Fibroblast of lung (primary cell): ENCODE measurements around the gene ITGB8. TPM values are rescaled to one million over a fixed set of nuclear protein-coding genes. Genes with fewer than 3 reads are reported as not detected.

Source experiments
- DNase-seq, 2 donors: peaks; one replicate each; pipeline versions ENCODE4 v3.0.0 to v3.0.0-alpha.2; 2010; ENCODE audit warnings: low read depth in 2 of 2
- H2AFZ ChIP-seq: 2 replicates; pipeline ENCODE4 v1.5.1; 2012; ENCODE audit warnings: low read length, control low read depth, inconsistent platforms
- H3K27ac ChIP-seq: 2 replicates; pipeline ENCODE4 v1.5.1; 2011; ENCODE audit warnings: low read length, control low read depth; ENCODE audit not compliant: insufficient read depth
- H3K27me3 ChIP-seq: 2 replicates; pipeline ENCODE4 v1.5.1; 2011; ENCODE audit warnings: mild to moderate bottlenecking, low read length; ENCODE audit not compliant: control insufficient read depth, insufficient read depth
- H3K36me3 ChIP-seq: 2 replicates; pipeline ENCODE4 v1.5.1; 2011; ENCODE audit warnings: low read length; ENCODE audit not compliant: control insufficient read depth, insufficient read depth
- H3K4me1 ChIP-seq: 2 replicates; pipeline ENCODE4 v1.5.1; 2011; ENCODE audit warnings: low read length; ENCODE audit not compliant: control insufficient read depth, insufficient read depth; ENCODE audit errors: extremely low read depth
- H3K4me2 ChIP-seq: 2 replicates; pipeline ENCODE4 v1.5.1; 2011; ENCODE audit warnings: low read length, control low read depth; ENCODE audit not compliant: insufficient read depth; ENCODE audit errors: extremely low read depth
- H3K4me3 ChIP-seq, 4 experiments: fragments of 200-600 bp in 1 of 4; sonication (generic) in 1 of 4; replicated peaks in 1 of 4; 2 replicates each; pipeline ENCODE4 v1.5.1; 2011 to 2016; ENCODE audit warnings: low read length in 4 of 4, low read depth in 3 of 4, mild to moderate bottlenecking in 3 of 4, control low read depth in 2 of 4, inconsistent platforms in 1 of 4, mixed read lengths in 1 of 4; ENCODE audit not compliant: insufficient read depth in 1 of 4; ENCODE audit errors: control extremely low read depth in 1 of 4
- H3K79me2 ChIP-seq: 2 replicates; pipeline ENCODE4 v1.5.1; 2012; ENCODE audit warnings: mild to moderate bottlenecking, low read length, inconsistent platforms; ENCODE audit not compliant: control insufficient read depth, insufficient read depth
- H3K9ac ChIP-seq: 2 replicates; pipeline ENCODE4 v1.5.1; 2011; ENCODE audit warnings: mild to moderate bottlenecking, low read length, control low read depth; ENCODE audit not compliant: insufficient read depth
- H3K9me3 ChIP-seq: 2 replicates; pipeline ENCODE4 v1.5.1; 2012; ENCODE audit warnings: low read depth, low read length; ENCODE audit not compliant: control insufficient read depth, insufficient read depth
- H4K20me1 ChIP-seq: 2 replicates; pipeline ENCODE4 v1.5.1; 2011; ENCODE audit warnings: low read length; ENCODE audit not compliant: control insufficient read depth, insufficient read depth; ENCODE audit errors: extremely low read depth
- CTCF ChIP-seq, 2 donors: IDR thresholded peaks in 1 of 2; conservative IDR thresholded peaks in 1 of 2; 1 replicate in 1 of 2; 2 replicates in 1 of 2; pipeline ENCODE4 v1.5.1; 2011 to 2012; ENCODE audit warnings: low read length in 2 of 2, control low read depth in 1 of 2, inconsistent platforms in 1 of 2, low read depth in 1 of 2, mild to moderate bottlenecking in 1 of 2
- EZH2 ChIP-seq: IDR thresholded peaks from 2 replicates; pipeline ENCODE4 v1.5.1; 2012; ENCODE audit warnings: low read length, control low read depth, mild to moderate bottlenecking; ENCODE audit errors: missing control alignments
- polyA plus RNA-seq, 2 donors: library from polyadenylated mRNA; depleted of rRNA in 1 of 2; stranded (reverse) in 1 of 2; unstranded in 1 of 2; fragments of >200 nt; gene quantifications; 2 replicates each; pipeline ENCODE4 v1.2.1, GENCODE V29; 2011 to 2012; ENCODE audit warnings: missing spikeins in 1 of 2
- total RNA-seq: library from RNA; depleted of rRNA; stranded (reverse); fragments of >200 nt; gene quantifications from 2 replicates; pipeline ENCODE4 v1.2.1, GENCODE V29; 2014

ITGB8 gene
- total and polyA plus RNA-seq, 2 donors (not counting 1 experiment from before 2014, with no cell fraction given), result 3.8 to 100 TPM

GRCh38 chr7:20376796-20377195 is 46.1 kb downstream of the ITGB8 start:
- H3K79me2 ChIP-seq, result no peaks in the 10 kb centered on the region
- H3K9me3 ChIP-seq, result no peaks in the 10 kb centered on the region
- H3K4me1 ChIP-seq, result no peaks in the 10 kb centered on the region
- no peaks in the 10 kb centered on the region for H3K36me3 ChIP-seq
- H2AFZ ChIP-seq, result no peak overlapping the region
- TF ChIP-seq CTCF (conservative IDR thresholded peaks at IDR 0.05 in 1 of 2, IDR thresholded peaks at IDR 0.05 in 1 of 2; ENCODE audit: low read depth in 1 of 2, low read length in 2 of 2) (no peak), EZH2 (no peak)
- H4K20me1 ChIP-seq, result no peaks in the 10 kb centered on the region
- no peaks in the 10 kb centered on the region for H3K27me3 ChIP-seq
- H3K9ac ChIP-seq, result no peak overlapping the region
- no peak overlapping the region for H3K27ac ChIP-seq
- no peak overlapping the region for H3K4me2 ChIP-seq
- no peak overlapping the region for H3K4me3 ChIP-seq
- no peak for DNase-seq

GRCh38 chr7:20381406-20382034 is 50.8 kb downstream of the ITGB8 start:
- no peak overlapping the region for H3K27ac ChIP-seq
- no peaks in the 10 kb centered on the region for H3K79me2 ChIP-seq
- no peaks in the 10 kb centered on the region for H3K27me3 ChIP-seq
- H3K4me3 ChIP-seq, result no peak overlapping the region
- no peaks in the 10 kb centered on the region for H4K20me1 ChIP-seq
- TF ChIP-seq CTCF (conservative IDR thresholded peaks at IDR 0.05 in 1 of 2, IDR thresholded peaks at IDR 0.05 in 1 of 2; ENCODE audit: low read depth in 1 of 2, low read length in 2 of 2), result no peak
- H3K4me1 ChIP-seq, result no peaks in the 10 kb centered on the region
- no peaks in the 10 kb centered on the region for H3K36me3 ChIP-seq
- H3K4me2 ChIP-seq, result no peak overlapping the region
- DNase-seq, result no peak
- H2AFZ ChIP-seq, result no peak overlapping the region
- no peaks in the 10 kb centered on the region for H3K9me3 ChIP-seq
- no peak overlapping the region for H3K9ac ChIP-seq

GRCh38 chr7:20383351-20383750 is 52.7 kb downstream of the ITGB8 start:
- H3K4me3 ChIP-seq, result no peak overlapping the region
- TF ChIP-seq EZH2, result no peak
- TF ChIP-seq CTCF (conservative IDR thresholded peaks at IDR 0.05 in 1 of 2, IDR thresholded peaks at IDR 0.05 in 1 of 2; ENCODE audit: low read depth in 1 of 2, low read length in 2 of 2), result no peak
- H3K27me3 ChIP-seq, result no peaks in the 10 kb centered on the region
- no peaks in the 10 kb centered on the region for H3K79me2 ChIP-seq
- no peak overlapping the region for H3K27ac ChIP-seq
- no peaks in the 10 kb centered on the region for H3K36me3 ChIP-seq
- no peak overlapping the region for H2AFZ ChIP-seq
- H4K20me1 ChIP-seq, result no peaks in the 10 kb centered on the region
- no peaks in the 10 kb centered on the region for H3K9me3 ChIP-seq
- H3K4me2 ChIP-seq, result no peak overlapping the region
- H3K4me1 ChIP-seq, result no peaks in the 10 kb centered on the region
- no peak overlapping the region for H3K9ac ChIP-seq
- DNase-seq, result peak in 1 of 2 donors; percentile 27
